WI38 (cell line): ENCODE data around the gene C4BPB.

Source experiments
- H3K4me3 ChIP-seq: 2 replicates; pipeline ENCODE4 v1.5.1; 2011; ENCODE audit warnings: low read depth, mild to moderate bottlenecking, control low read depth, low read length
- CTCF ChIP-seq: IDR thresholded peaks from 2 replicates; pipeline ENCODE4 v1.5.1; 2012; ENCODE audit warnings: low read depth, mild to moderate bottlenecking, control low read depth, low read length

The C4BPB gene

GRCh38 chr1:207102146-207102545 lies 13.5 kb downstream of the C4BPB start:
- no peak overlapping the region for H3K4me3 ChIP-seq
- no peak for TF ChIP-seq CTCF

- H3K4me3 ChIP-seq: no peak overlapping the region
- no peak for TF ChIP-seq CTCF
These were observed 14.0 kb downstream of the C4BPB start for GRCh38 chr1:207102659-207103058.

- H3K4me3 ChIP-seq: no peak within 1 kb of the TSS
- TF ChIP-seq CTCF: no peak
These were observed 15.3 kb downstream of the C4BPB start, which contains the start of gene C4BPA for GRCh38 chr1:207103892-207104373. C4BPA (plus strand) TSS chr1:207104233; CDS start chr1:207113026, 8,793 bp downstream.

- no peak for TF ChIP-seq CTCF
- H3K4me3 ChIP-seq: no peak overlapping the region
These were observed 20.3 kb downstream of the C4BPB start for GRCh38 chr1:207109004-207109403.

GRCh38 chr1:207112616-207113296 lies 24.1 kb downstream of the C4BPB start:
- no peak for TF ChIP-seq CTCF

GRCh38 chr1:207115269-207115668 lies 26.6 kb downstream of the C4BPB start:
- H3K4me3 ChIP-seq: no peak overlapping the region
- TF ChIP-seq CTCF: no peak

More at GRCh38 chr1:207112616-207113296, 24.1 kb downstream of the C4BPB start:
- H3K4me3 ChIP-seq: no peak overlapping the region

- TF ChIP-seq CTCF: no peak
- no peak overlapping the region for H3K4me3 ChIP-seq
These were observed 35.7 kb downstream of the C4BPB start for GRCh38 chr1:207124389-207124788.
